NCI-H1436 (cell line): Measurements from ENCODE around the gene HDAC4.

Source experiments
- DNase-seq: peaks from one replicate; lab custom pipeline; 2025; lab: John Stamatoyannopoulos, UW

Gene HDAC4

GRCh38 chr2:239327536-239328350 is 73.1 kb downstream of the HDAC4 start:
- no peak for DNase-seq

- no peak for DNase-seq
These were observed 73.8 kb downstream of the HDAC4 start for GRCh38 chr2:239326831-239327535.

GRCh38 chr2:239324456-239324855 is 76.4 kb downstream of the HDAC4 start:
- no peak for DNase-seq

- no peak for DNase-seq
These were observed 77.4 kb downstream of the HDAC4 start for GRCh38 chr2:239323447-239323846.

GRCh38 chr2:239322416-239323086 is 78.3 kb downstream of the HDAC4 start:
- DNase-seq, result no peak

GRCh38 chr2:239321596-239322415 is 79.0 kb downstream of the HDAC4 start:
- DNase-seq, result no peak

- no peak for DNase-seq
These were observed 81.8 kb downstream of the HDAC4 start for GRCh38 chr2:239318790-239319661.

GRCh38 chr2:239318151-239318611 is 82.6 kb downstream of the HDAC4 start:
- no peak for DNase-seq

GRCh38 chr2:239316562-239317465 is 84.0 kb downstream of the HDAC4 start:
- no peak for DNase-seq

GRCh38 chr2:239315308-239315707 is 85.5 kb downstream of the HDAC4 start:
- no peak for DNase-seq

GRCh38 chr2:239313776-239314175 is 87.0 kb downstream of the HDAC4 start:
- DNase-seq, result no peak

GRCh38 chr2:239312741-239313667 is 87.8 kb downstream of the HDAC4 start:
- DNase-seq, result no peak

- DNase-seq, result no peak
These were observed 88.7 kb downstream of the HDAC4 start for GRCh38 chr2:239312081-239312511.

GRCh38 chr2:239311132-239312040 is 89.4 kb downstream of the HDAC4 start:
- no peak for DNase-seq

GRCh38 chr2:239310401-239311061 is 90.3 kb downstream of the HDAC4 start:
- DNase-seq, result no peak

GRCh38 chr2:239309398-239310245 is 91.2 kb downstream of the HDAC4 start:
- no peak for DNase-seq
